ENCODE results near the gene MDC1. TPM values are rescaled to one million over a fixed set of nuclear protein-coding genes. Genes with fewer than 3 reads are reported as not detected.

Gene MDC1
- total RNA-seq, 1 donor from 2014 or later: 65.6 TPM

- ATAC-seq (ENCODE audit: low read depth): no peak
- DNase-seq: no peak
- peak overlapping the region; percentile 92 for H3K4me3 Mint-ChIP-seq
- intact Hi-C loops (cut with micrococcal nuclease): loop anchor here (5.0 to 10.0 kb wide), 3 partner anchors 223 to 880 kb away; partner anchors contain the start of genes GTF2H4 and TRIM26
- CTCF ChIA-PET: interaction anchor here (1.0 to 15.7 kb wide), 2 partner anchors 12 to 44 kb away, joined by 4 to 576 read pairs; partner anchors contain the start of genes DHX16 and TUBB
- H3K9me3 Mint-ChIP-seq: no peaks in the 10 kb centered on the region
- peaks cover 54% of the 10 kb centered on the region for H3K36me3 Mint-ChIP-seq (ENCODE audit: low read depth)
- TF ChIP-seq CTCF (IDR thresholded peaks at IDR 0.05): no peak
- H3K27me3 Mint-ChIP-seq: no peaks in the 10 kb centered on the region
- POLR2A ChIA-PET: interaction anchor here (0.5 to 15.3 kb wide), 7 partner anchors 9 to 168 kb away, joined by 3 to 697 read pairs (median 5); partner anchors contain the start of genes ABCF1, MDC1, MRPS18B and PPP1R10
- H3K27ac Mint-ChIP-seq: peak overlapping the region; percentile 99
- H3K4me1 Mint-ChIP-seq: peaks cover 82% of the 10 kb centered on the region
These were observed 32.5 kb downstream of the MDC1 start for GRCh38 chr6:30684386-30685156.

- Mint-ChIP-seq H3K36me3 (ENCODE audit: low read depth) (peaks cover 59% of the 10 kb centered on the region), H3K9me3 (no peaks in the 10 kb centered on the region), H3K4me3 (peak overlapping the region; percentile 92), H3K27me3 (no peaks in the 10 kb centered on the region), H3K27ac (peak overlapping the region; percentile 99), H3K4me1 (peaks cover 82% of the 10 kb centered on the region)
- ATAC-seq (ENCODE audit: low read depth) (no peak), DNase-seq (no peak)
- ChIA-PET CTCF (interaction anchor here (1.0 to 15.7 kb wide), 2 partner anchors 12 to 44 kb away, joined by 4 to 576 read pairs; partner anchors contain the start of genes DHX16 and TUBB), POLR2A (interaction anchor here (0.7 to 15.3 kb wide), 9 partner anchors 8 to 519 kb away, joined by 3 to 697 read pairs (median 4); partner anchors contain the start of genes ABCF1, MDC1, MRPS18B and PPP1R10)
- intact Hi-C loops (cut with micrococcal nuclease): loop anchor here (2.0 to 10.0 kb wide), 4 partner anchors 67 to 881 kb away; partner anchors contain the start of genes GTF2H4, MRPS18B, PPP1R10 and TRIM26
- TF ChIP-seq CTCF (IDR thresholded peaks at IDR 0.05): no peak
These were observed 33.1 kb downstream of the MDC1 start for GRCh38 chr6:30683980-30684338.

GRCh38 chr6:30683183-30683979 lies 33.7 kb downstream of the MDC1 start:
- peak overlapping the region; percentile 92 for H3K4me3 Mint-ChIP-seq
- CTCF ChIA-PET: interaction anchor here (15.7 kb wide), 1 partner anchor 45 kb away, joined by 576 read pairs; the partner anchor contains the start of gene TUBB
- no peaks in the 10 kb centered on the region for H3K9me3 Mint-ChIP-seq
- no peak for TF ChIP-seq CTCF (IDR thresholded peaks at IDR 0.05)
- DNase-seq (no peak), ATAC-seq (ENCODE audit: low read depth) (no peak)
- POLR2A ChIA-PET: interaction anchor here (0.6 to 15.3 kb wide), 13 partner anchors 9 to 520 kb away, joined by 3 to 697 read pairs (median 9); partner anchors contain the start of genes DHX16, MDC1, MRPS18B and NRM
- intact Hi-C loops (cut with micrococcal nuclease): loop anchor here (2.0 to 10.0 kb wide), 4 partner anchors 67 to 881 kb away; partner anchors contain the start of genes GTF2H4, MRPS18B, PPP1R10 and TRIM26
- H3K36me3 Mint-ChIP-seq (ENCODE audit: low read depth): peaks cover 65% of the 10 kb centered on the region
- H3K27me3 Mint-ChIP-seq: no peaks in the 10 kb centered on the region
- H3K27ac Mint-ChIP-seq: peak overlapping the region; percentile 99
- peaks cover 82% of the 10 kb centered on the region for H3K4me1 Mint-ChIP-seq

- CTCF ChIA-PET: interaction anchor here (2.1 to 15.7 kb wide), 3 partner anchors 7 to 46 kb away, joined by 7 to 576 read pairs (median 58); partner anchors contain the start of genes MDC1, NRM and TUBB
- H3K36me3 Mint-ChIP-seq (ENCODE audit: low read depth): peaks cover 69% of the 10 kb centered on the region
- intact Hi-C loops (cut with micrococcal nuclease): loop anchor here (1.0 to 10.0 kb wide), 7 partner anchors 9 to 882 kb away; partner anchors contain the start of genes DHX16, GTF2H4, MDC1 and MRPS18B
These were observed 34.7 kb downstream of the MDC1 start for GRCh38 chr6:30682143-30683117.

More at GRCh38 chr6:30682143-30683117, 34.7 kb downstream of the MDC1 start:
- H3K4me1 Mint-ChIP-seq: peaks cover 72% of the 10 kb centered on the region
- TF ChIP-seq CTCF (IDR thresholded peaks at IDR 0.05): no peak
- H3K27ac Mint-ChIP-seq: peak overlapping the region; percentile 99
- POLR2A ChIA-PET: interaction anchor here (0.6 to 15.3 kb wide), 14 partner anchors 7 to 229 kb away, joined by 3 to 697 read pairs (median 7); partner anchors contain the start of genes DHX16, MDC1, MRPS18B and NRM
- H3K9me3 Mint-ChIP-seq: no peaks in the 10 kb centered on the region
- ATAC-seq (ENCODE audit: low read depth) (peak; percentile 59), DNase-seq (peak; percentile 80)
- peak overlapping the region; percentile 92 for H3K4me3 Mint-ChIP-seq
- H3K27me3 Mint-ChIP-seq: no peaks in the 10 kb centered on the region
